GM13977 (cell line): Measurements from ENCODE around the gene LYSMD3.

Experiments
- DNase-seq: peaks from one replicate; pipeline ENCODE4 v3.0.0; 2012; ENCODE audit warnings: low spot score
- in situ Hi-C: fragments of 300-500 bp; cut with MboI; formaldehyde crosslinking; loops from one replicate; pipeline ENCODE4 v1.12.0; 2022; ENCODE audit warnings: low sequenced_read_pairs, low pct_unique_long_range_greater_than_20kb, mixed read lengths, inconsistent platforms; ENCODE audit not compliant: unreplicated experiment
- TF ChIP-seq, protein P1 (sequence below): IDR thresholded peaks from 2 replicates; pipeline ENCODE4 v1.5.1; 2012; ENCODE audit warnings: mild to moderate bottlenecking, control low read depth; ENCODE audit not compliant: insufficient read depth; ENCODE audit errors: extremely low read depth, missing control alignments

Gene LYSMD3

GRCh38 chr5:90519081-90519480 lies 10.3 kb downstream of the LYSMD3 start:
- DNase-seq, result no peak
- in situ Hi-C loops, result no loop called here
- TF ChIP-seq, protein P1, sequence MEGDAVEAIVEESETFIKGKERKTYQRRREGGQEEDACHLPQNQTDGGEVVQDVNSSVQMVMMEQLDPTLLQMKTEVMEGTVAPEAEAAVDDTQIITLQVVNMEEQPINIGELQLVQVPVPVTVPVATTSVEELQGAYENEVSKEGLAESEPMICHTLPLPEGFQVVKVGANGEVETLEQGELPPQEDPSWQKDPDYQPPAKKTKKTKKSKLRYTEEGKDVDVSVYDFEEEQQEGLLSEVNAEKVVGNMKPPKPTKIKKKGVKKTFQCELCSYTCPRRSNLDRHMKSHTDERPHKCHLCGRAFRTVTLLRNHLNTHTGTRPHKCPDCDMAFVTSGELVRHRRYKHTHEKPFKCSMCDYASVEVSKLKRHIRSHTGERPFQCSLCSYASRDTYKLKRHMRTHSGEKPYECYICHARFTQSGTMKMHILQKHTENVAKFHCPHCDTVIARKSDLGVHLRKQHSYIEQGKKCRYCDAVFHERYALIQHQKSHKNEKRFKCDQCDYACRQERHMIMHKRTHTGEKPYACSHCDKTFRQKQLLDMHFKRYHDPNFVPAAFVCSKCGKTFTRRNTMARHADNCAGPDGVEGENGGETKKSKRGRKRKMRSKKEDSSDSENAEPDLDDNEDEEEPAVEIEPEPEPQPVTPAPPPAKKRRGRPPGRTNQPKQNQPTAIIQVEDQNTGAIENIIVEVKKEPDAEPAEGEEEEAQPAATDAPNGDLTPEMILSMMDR, result no peak

GRCh38 chr5:90518661-90519060 lies 10.7 kb downstream of the LYSMD3 start:
- TF ChIP-seq, protein P1, result no peak
- no peak for DNase-seq
- in situ Hi-C loops, result no loop called here

- in situ Hi-C loops, result no loop called here
- DNase-seq, result no peak
- TF ChIP-seq, protein P1, result no peak
Measured at GRCh38 chr5:90514520-90514919, 14.9 kb downstream of the LYSMD3 start.

GRCh38 chr5:90510438-90510837 lies 18.9 kb downstream of the LYSMD3 start:
- no peak for DNase-seq
- in situ Hi-C loops, result no loop called here
- TF ChIP-seq, protein P1, result no peak

GRCh38 chr5:90506221-90506620 lies 23.2 kb downstream of the LYSMD3 start:
- TF ChIP-seq, protein P1, result no peak
- no peak for DNase-seq

DNA sequence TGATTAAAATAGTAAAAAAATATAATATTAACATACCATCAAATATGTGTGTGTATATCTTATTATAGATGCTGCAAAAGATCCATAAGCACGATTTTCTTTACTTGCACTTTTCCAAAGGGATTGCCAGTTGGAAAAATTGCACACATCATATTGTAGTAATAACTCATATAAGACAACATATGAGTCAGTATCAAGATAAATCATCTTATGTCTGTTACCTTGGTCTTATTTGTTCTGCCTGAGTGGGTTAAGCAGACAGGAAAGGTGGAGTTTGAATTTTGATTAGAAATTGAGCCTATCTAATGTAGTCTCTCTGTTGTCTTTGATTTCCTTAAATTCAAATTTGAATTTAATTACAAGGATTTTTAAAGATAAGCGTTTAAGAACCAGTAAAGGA lies 24.6 kb downstream of the LYSMD3 start:
- no peak for DNase-seq
- TF ChIP-seq, protein P1, result no peak
- in situ Hi-C loops, result no loop called here

More at GRCh38 chr5:90506221-90506620, 23.2 kb downstream of the LYSMD3 start:
- in situ Hi-C loops, result no loop called here

DNA sequence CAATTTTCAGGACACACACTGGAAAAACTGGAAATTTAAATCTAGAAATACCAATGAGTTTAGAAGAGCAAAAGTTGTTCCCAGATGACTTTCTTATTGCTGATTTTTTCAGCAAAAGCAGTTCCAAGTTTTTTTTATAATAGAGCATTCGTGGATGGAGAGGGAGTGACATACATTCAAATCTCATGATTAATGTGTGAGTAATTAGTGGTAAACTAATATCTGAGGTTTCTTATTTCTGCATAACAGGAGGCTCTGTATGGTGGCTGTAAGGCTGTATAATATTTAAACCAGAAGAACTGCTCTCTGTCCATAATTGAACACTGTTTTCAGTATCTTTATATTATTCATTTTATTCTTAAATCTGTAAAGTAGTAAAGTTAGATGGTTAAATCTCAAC lies 25.8 kb downstream of the LYSMD3 start:
- in situ Hi-C loops, result no loop called here
- no peak for DNase-seq
- TF ChIP-seq, protein P1, result no peak
